ENCODE data around the gene ST6GAL1. TPM values are rescaled to one million over a fixed set of nuclear protein-coding genes. Genes with fewer than 3 reads are reported as not detected.

Gene ST6GAL1
- total and polyA plus RNA-seq, 7 experiments from 2014 or later: 115 to 313 (median 214) TPM

- ATAC-seq: no peak
Measured at GRCh38 chr3:186979852-186980251, 49.5 kb downstream of the ST6GAL1 start.

GRCh38 chr3:186980989-186981388, 50.7 kb downstream of the ST6GAL1 start:
- POLR2A ChIA-PET: interaction anchor here (0.6 to 0.8 kb wide), 2 partner anchors 15 to 129 kb away, joined by 3 read pairs; no protein-coding TSS in a partner anchor
- Histone ChIP-seq H3K36me3 (ENCODE audit: control insufficient read depth in 2 of 3, insufficient read depth in 3 of 3, low read length in 3 of 3) (peaks cover 4 to 35% (median 8%) of the 10 kb centered on the region in 3 experiments), H3K27me3 (ENCODE audit: control insufficient read depth in 2 of 2, insufficient read depth in 2 of 2, low read length in 2 of 2) (no peaks in the 10 kb centered on the region), H3K27ac (ENCODE audit: low read depth, low read length) (no peak overlapping the region), H3K4me3 (ENCODE audit: low read length) (no peak overlapping the region), H3K9me3 (ENCODE audit: control insufficient read depth in 2 of 3, low read length in 3 of 3) (no peaks in the 10 kb centered on the region), H3K4me1 (ENCODE audit: control insufficient read depth in 2 of 2, insufficient read depth in 2 of 2, low read length in 2 of 2) (no peaks in the 10 kb centered on the region)
- H3K27ac Mint-ChIP-seq: peak overlapping the region in 4 of 9 donors; percentile 2 to 79 (median 34)
- peaks cover 9 to 43% (median 35%) of the 10 kb centered on the region in 7 donors for H3K4me1 Mint-ChIP-seq
- no peaks in the 10 kb centered on the region for H3K27me3 Mint-ChIP-seq
- ATAC-seq (no peak), DNase-seq (no peak)
- CTCF ChIA-PET: interaction anchor here (1.1 to 1.7 kb wide), 3 partner anchors 13 to 169 kb away, joined by 3 to 5 read pairs (median 3); no protein-coding TSS in a partner anchor
- intact Hi-C loops (cut with micrococcal nuclease): no loop called here
- H3K36me3 Mint-ChIP-seq: peaks cover 18 to 60% (median 46%) of the 10 kb centered on the region in 5 donors
- H3K9me3 Mint-ChIP-seq: no peaks in the 10 kb centered on the region
- no peak overlapping the region for H3K4me3 Mint-ChIP-seq

More at GRCh38 chr3:186979852-186980251, 49.5 kb downstream of the ST6GAL1 start:
- intact Hi-C loops (cut with micrococcal nuclease): no loop called here
- DNase-seq: no peak
- H3K27ac Mint-ChIP-seq: peak overlapping the region in 1 of 9 donors; percentile 68
- H3K36me3 Mint-ChIP-seq: peaks cover 18 to 65% (median 49%) of the 10 kb centered on the region in 5 donors
- H3K9me3 ChIP-seq (ENCODE audit: control insufficient read depth in 2 of 3, low read length in 3 of 3): no peaks in the 10 kb centered on the region
- H3K9me3 Mint-ChIP-seq: no peaks in the 10 kb centered on the region
- POLR2A ChIA-PET: interaction anchor here (1.0 to 1.3 kb wide), 2 partner anchors 9 to 48 kb away, joined by 4 read pairs; no protein-coding TSS in a partner anchor
- H3K4me3 ChIP-seq (ENCODE audit: low read length): no peak overlapping the region
- CTCF ChIA-PET: interaction anchor here (1.0 to 1.1 kb wide), 2 partner anchors 87 to 185 kb away, joined by 3 to 5 read pairs; no protein-coding TSS in a partner anchor
- no peaks in the 10 kb centered on the region for H3K4me1 ChIP-seq (ENCODE audit: control insufficient read depth in 2 of 2, insufficient read depth in 2 of 2, low read length in 2 of 2)
- H3K27ac ChIP-seq (ENCODE audit: low read depth, low read length): no peak overlapping the region
- no peak overlapping the region for H3K4me3 Mint-ChIP-seq
- H3K36me3 ChIP-seq (ENCODE audit: control insufficient read depth in 2 of 3, insufficient read depth in 3 of 3, low read length in 3 of 3): peaks cover 6 to 46% (median 8%) of the 10 kb centered on the region in 3 experiments
- no peaks in the 10 kb centered on the region for H3K27me3 Mint-ChIP-seq
- no peaks in the 10 kb centered on the region for H3K27me3 ChIP-seq (ENCODE audit: control insufficient read depth in 2 of 2, insufficient read depth in 2 of 2, low read length in 2 of 2)
- H3K4me1 Mint-ChIP-seq: peaks cover 14 to 40% (median 34%) of the 10 kb centered on the region in 7 donors

GRCh38 chr3:186983659-186984058, 53.3 kb downstream of the ST6GAL1 start:
- ATAC-seq (no peak), DNase-seq (no peak)
- H3K27ac Mint-ChIP-seq: peak overlapping the region in 2 of 9 donors; percentile 13 to 63
- H3K36me3 ChIP-seq (ENCODE audit: control insufficient read depth in 2 of 3, insufficient read depth in 3 of 3, low read length in 3 of 3): peaks cover 4 to 31% (median 14%) of the 10 kb centered on the region in 3 experiments
- H3K9me3 Mint-ChIP-seq: no peaks in the 10 kb centered on the region
- H3K36me3 Mint-ChIP-seq: peaks cover 23 to 56% (median 46%) of the 10 kb centered on the region in 5 donors
- ChIA-PET CTCF (interaction anchor here (0.8 kb wide), 1 partner anchor 52 kb away, joined by 4 read pairs; no protein-coding TSS in a partner anchor), POLR2A (interaction anchor here (1.0 kb wide), 1 partner anchor 52 kb away, joined by 3 read pairs; no protein-coding TSS in a partner anchor)
- intact Hi-C loops (cut with micrococcal nuclease): no loop called here
- no peaks in the 10 kb centered on the region for H3K27me3 Mint-ChIP-seq
- H3K27me3 ChIP-seq (ENCODE audit: control insufficient read depth in 2 of 2, insufficient read depth in 2 of 2, low read length in 2 of 2): no peaks in the 10 kb centered on the region
- no peaks in the 10 kb centered on the region for H3K4me1 ChIP-seq (ENCODE audit: control insufficient read depth in 2 of 2, insufficient read depth in 2 of 2, low read length in 2 of 2)
- peaks cover 16 to 63% (median 47%) of the 10 kb centered on the region in 7 donors for H3K4me1 Mint-ChIP-seq
- no peak overlapping the region for H3K27ac ChIP-seq (ENCODE audit: low read depth, low read length)
- H3K4me3 ChIP-seq (ENCODE audit: low read length): no peak overlapping the region
- H3K9me3 ChIP-seq (ENCODE audit: control insufficient read depth in 2 of 3, low read length in 3 of 3): no peaks in the 10 kb centered on the region
- H3K4me3 Mint-ChIP-seq: peak overlapping the region in 1 of 10 donors; percentile 14

- H3K36me3 ChIP-seq (ENCODE audit: control insufficient read depth in 2 of 3, insufficient read depth in 3 of 3, low read length in 3 of 3): peaks cover 7 to 31% (median 14%) of the 10 kb centered on the region in 3 experiments
Measured at GRCh38 chr3:186984064-186984463, 53.7 kb downstream of the ST6GAL1 start.

GRCh38 chr3:186985661-186986364, 55.5 kb downstream of the ST6GAL1 start:
- peaks cover 0 to 10% of the 10 kb centered on the region in 2 donors for H3K4me1 ChIP-seq (ENCODE audit: control insufficient read depth in 2 of 2, insufficient read depth in 2 of 2, low read length in 2 of 2)
- DNase-seq: no peak
- peaks cover 8 to 18% (median 10%) of the 10 kb centered on the region in 3 experiments for H3K36me3 ChIP-seq (ENCODE audit: control insufficient read depth in 2 of 3, insufficient read depth in 3 of 3, low read length in 3 of 3)
- Mint-ChIP-seq H3K4me3 (no peak overlapping the region), H3K27ac (peak overlapping the region in 2 of 9 donors; percentile 38 to 55), H3K36me3 (peaks cover 21 to 54% (median 45%) of the 10 kb centered on the region in 5 donors), H3K4me1 (peaks cover 22 to 76% (median 62%) of the 10 kb centered on the region in 7 donors), H3K27me3 (no peaks in the 10 kb centered on the region), H3K9me3 (no peaks in the 10 kb centered on the region)
- intact Hi-C loops (cut with micrococcal nuclease): no loop called here
- H3K4me3 ChIP-seq (ENCODE audit: low read length): no peak overlapping the region
- H3K27ac ChIP-seq (ENCODE audit: low read depth, low read length): no peak overlapping the region
- ChIA-PET POLR2A (no interaction called here), CTCF (interaction anchor here (0.7 kb wide), 1 partner anchor 42 kb away, joined by 3 read pairs; no protein-coding TSS in a partner anchor)
- H3K9me3 ChIP-seq (ENCODE audit: control insufficient read depth in 2 of 3, low read length in 3 of 3): no peaks in the 10 kb centered on the region
- H3K27me3 ChIP-seq (ENCODE audit: control insufficient read depth in 2 of 2, insufficient read depth in 2 of 2, low read length in 2 of 2): no peaks in the 10 kb centered on the region
- ATAC-seq: peak; percentile 79

More at GRCh38 chr3:186984064-186984463, 53.7 kb downstream of the ST6GAL1 start:
- no peaks in the 10 kb centered on the region for H3K9me3 Mint-ChIP-seq
- peaks cover 0 to 2% of the 10 kb centered on the region in 2 donors for H3K4me1 ChIP-seq (ENCODE audit: control insufficient read depth in 2 of 2, insufficient read depth in 2 of 2, low read length in 2 of 2)
- H3K4me3 ChIP-seq (ENCODE audit: low read length): no peak overlapping the region
- peak overlapping the region in 3 of 9 donors; percentile 13 to 73 (median 61) for H3K27ac Mint-ChIP-seq
- H3K36me3 Mint-ChIP-seq: peaks cover 23 to 55% (median 42%) of the 10 kb centered on the region in 5 donors
- H3K27me3 Mint-ChIP-seq: no peaks in the 10 kb centered on the region
- DNase-seq (no peak), ATAC-seq (no peak)
- ChIA-PET POLR2A (interaction anchor here (1.0 kb wide), 1 partner anchor 53 kb away, joined by 3 read pairs; no protein-coding TSS in a partner anchor), CTCF (interaction anchor here (0.8 kb wide), 1 partner anchor 53 kb away, joined by 4 read pairs; no protein-coding TSS in a partner anchor)
- intact Hi-C loops (cut with micrococcal nuclease): no loop called here
- no peak overlapping the region for H3K27ac ChIP-seq (ENCODE audit: low read depth, low read length)
- H3K4me1 Mint-ChIP-seq: peaks cover 16 to 67% (median 49%) of the 10 kb centered on the region in 7 donors
- no peaks in the 10 kb centered on the region for H3K9me3 ChIP-seq (ENCODE audit: control insufficient read depth in 2 of 3, low read length in 3 of 3)
- peak overlapping the region in 1 of 10 donors; percentile 14 for H3K4me3 Mint-ChIP-seq
- H3K27me3 ChIP-seq (ENCODE audit: control insufficient read depth in 2 of 2, insufficient read depth in 2 of 2, low read length in 2 of 2): no peaks in the 10 kb centered on the region

GRCh38 chr3:186986406-186986805, 56.1 kb downstream of the ST6GAL1 start:
- ChIA-PET CTCF (no interaction called here), POLR2A (no interaction called here)
- no peak for ATAC-seq
- H3K4me3 Mint-ChIP-seq: no peak overlapping the region
- H3K4me1 ChIP-seq (ENCODE audit: control insufficient read depth in 2 of 2, insufficient read depth in 2 of 2, low read length in 2 of 2): peaks cover 0 to 10% of the 10 kb centered on the region in 2 donors
- H3K27me3 Mint-ChIP-seq: no peaks in the 10 kb centered on the region
- DNase-seq: no peak
- no peaks in the 10 kb centered on the region for H3K9me3 ChIP-seq (ENCODE audit: control insufficient read depth in 2 of 3, low read length in 3 of 3)
- peak overlapping the region in 4 of 9 donors; percentile 2 to 83 (median 32) for H3K27ac Mint-ChIP-seq
- H3K27me3 ChIP-seq (ENCODE audit: control insufficient read depth in 2 of 2, insufficient read depth in 2 of 2, low read length in 2 of 2): no peaks in the 10 kb centered on the region
- no peaks in the 10 kb centered on the region for H3K9me3 Mint-ChIP-seq
- peaks cover 20 to 54% (median 46%) of the 10 kb centered on the region in 5 donors for H3K36me3 Mint-ChIP-seq
- intact Hi-C loops (cut with micrococcal nuclease): no loop called here
- H3K27ac ChIP-seq (ENCODE audit: low read depth, low read length): no peak overlapping the region
- H3K4me3 ChIP-seq (ENCODE audit: low read length): no peak overlapping the region
- H3K36me3 ChIP-seq (ENCODE audit: control insufficient read depth in 2 of 3, insufficient read depth in 3 of 3, low read length in 3 of 3): peaks cover 8 to 21% (median 10%) of the 10 kb centered on the region in 3 experiments
- peaks cover 22 to 76% (median 65%) of the 10 kb centered on the region in 7 donors for H3K4me1 Mint-ChIP-seq
